HG03432 (cell line): Measurements from ENCODE around the gene KIAA1328.

ENCODE experiments used
- ATAC-seq: cut with Tn5 transposase; IDR thresholded peaks from one replicate; pipeline ENCODE4 v1.9.1; 2021; ENCODE audit warnings: mild to moderate bottlenecking, moderate library complexity; ENCODE audit not compliant: unreplicated experiment

KIAA1328 gene

GRCh38 chr18:37272226-37272625, 443.3 kb downstream of the KIAA1328 start:
- no peak for ATAC-seq

GRCh38 chr18:37272841-37273240, 443.9 kb downstream of the KIAA1328 start:
- no peak for ATAC-seq

GRCh38 chr18:37274309-37275236, 445.6 kb downstream of the KIAA1328 start:
- ATAC-seq, result no peak

- no peak for ATAC-seq
Observed at GRCh38 chr18:37275237-37275741, 446.4 kb downstream of the KIAA1328 start.

GRCh38 chr18:37276111-37276890, 447.4 kb downstream of the KIAA1328 start:
- no peak for ATAC-seq

- no peak for ATAC-seq
Observed at GRCh38 chr18:37277804-37278203, 448.9 kb downstream of the KIAA1328 start.
